Peyer's patch (tissue), 4 donors: ENCODE results near the gene KRTAP5-7. TPM values are rescaled to one million over a fixed set of nuclear protein-coding genes. Genes with fewer than 3 reads are reported as not detected.

ENCODE experiments used
- DNase-seq, 3 donors: peaks; one replicate each; pipeline ENCODE4 v3.0.0-alpha.2; 2017 to 2019
- H3K27ac ChIP-seq, 4 donors: fragments of 200-600 bp; sonication (generic); one replicate each; pipeline ENCODE4 v1.5.1; 2016 to 2019
- H3K27me3 ChIP-seq, 2 donors: fragments of 200-600 bp; sonication (generic); one replicate each; pipeline ENCODE4 v1.5.1; 2019
- H3K36me3 ChIP-seq, 3 donors: fragments of 200-600 bp; sonication (generic); one replicate each; pipeline ENCODE4 v1.5.1; 2016 to 2019
- H3K4me1 ChIP-seq, 4 donors: fragments of 200-600 bp; sonication (generic); one replicate each; pipeline ENCODE4 v1.5.1; 2016 to 2019
- H3K4me3 ChIP-seq, 4 donors: fragments of 200-600 bp; sonication (generic); 1 replicate in 3 of 4; 2 replicates in 1 of 4; pipeline ENCODE4 v1.5.1; 2016 to 2019; ENCODE audit warnings: mild to moderate bottlenecking in 1 of 4
- H3K9me3 ChIP-seq, 4 donors: fragments of 200-600 bp; sonication (generic); one replicate each; pipeline ENCODE4 v1.5.1; 2016 to 2019; ENCODE audit warnings: mild to moderate bottlenecking in 1 of 4
- POLR2A ChIP-seq, 2 donors: fragments of 450-650 bp; IDR thresholded peaks; one replicate each; pipeline ENCODE4 v1.5.1; 2017; ENCODE audit warnings: antibody characterized with exemption in 2 of 2, mild to moderate bottlenecking in 2 of 2, moderate library complexity in 2 of 2
- small RNA-seq, 2 donors: library from RNA; depleted of rRNA; stranded (forward); fragments of <200 nt; gene quantifications; one replicate each; pipeline ENCODE3, GENCODE V24; 2016
- total RNA-seq, 4 donors: library from RNA; depleted of rRNA; stranded (reverse); fragments of >200 nt; gene quantifications; one replicate each; pipeline ENCODE4 v1.1.0, GENCODE V29; 2016
- TF ChIP-seq, protein P1 (sequence below), 6 experiments: fragments of 450-650 bp in 4 of 6; fragments of 200-600 bp in 2 of 6; sonication (generic) in 1 of 6; IDR thresholded peaks; one replicate each; pipeline ENCODE4 v1.5.1; 2017 to 2019; ENCODE audit warnings: antibody characterized with exemption in 6 of 6, mild to moderate bottlenecking in 3 of 6, moderate library complexity in 1 of 6

Gene KRTAP5-7
- total RNA-seq, 4 donors from 2014 or later: 2.7 TPM; not detected in 3

GRCh38 chr11:71577469-71578004, 50.5 kb downstream of the KRTAP5-7 start:
- no peak for DNase-seq
- Histone ChIP-seq H3K27ac (no peak overlapping the region), H3K4me1 (no peaks in the 10 kb centered on the region), H3K36me3 (no peaks in the 10 kb centered on the region), H3K9me3 (no peaks in the 10 kb centered on the region), H3K4me3 (no peak overlapping the region), H3K27me3 (no peaks in the 10 kb centered on the region)
- TF ChIP-seq, protein P1, sequence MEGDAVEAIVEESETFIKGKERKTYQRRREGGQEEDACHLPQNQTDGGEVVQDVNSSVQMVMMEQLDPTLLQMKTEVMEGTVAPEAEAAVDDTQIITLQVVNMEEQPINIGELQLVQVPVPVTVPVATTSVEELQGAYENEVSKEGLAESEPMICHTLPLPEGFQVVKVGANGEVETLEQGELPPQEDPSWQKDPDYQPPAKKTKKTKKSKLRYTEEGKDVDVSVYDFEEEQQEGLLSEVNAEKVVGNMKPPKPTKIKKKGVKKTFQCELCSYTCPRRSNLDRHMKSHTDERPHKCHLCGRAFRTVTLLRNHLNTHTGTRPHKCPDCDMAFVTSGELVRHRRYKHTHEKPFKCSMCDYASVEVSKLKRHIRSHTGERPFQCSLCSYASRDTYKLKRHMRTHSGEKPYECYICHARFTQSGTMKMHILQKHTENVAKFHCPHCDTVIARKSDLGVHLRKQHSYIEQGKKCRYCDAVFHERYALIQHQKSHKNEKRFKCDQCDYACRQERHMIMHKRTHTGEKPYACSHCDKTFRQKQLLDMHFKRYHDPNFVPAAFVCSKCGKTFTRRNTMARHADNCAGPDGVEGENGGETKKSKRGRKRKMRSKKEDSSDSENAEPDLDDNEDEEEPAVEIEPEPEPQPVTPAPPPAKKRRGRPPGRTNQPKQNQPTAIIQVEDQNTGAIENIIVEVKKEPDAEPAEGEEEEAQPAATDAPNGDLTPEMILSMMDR (IDR thresholded peaks at IDR 0.05): no peak
- no peak for TF ChIP-seq POLR2A (IDR thresholded peaks at IDR 0.05)

Small RNA genes lying within 50 kb of the gene (small RNA-seq; reads per million reads assigned to genes)
- gene AP000867.1: 0 reads per million in 2 donors

Other genes with a start within 250 kb of the KRTAP5-7 start
- 100 to 1,000 TPM in 1 of 4 donors, 10 to 100 TPM in 2, 1 to 10 TPM in 1; 5.0 to 101 (median 36.8) TPM for gene DHCR7, start 78.9 kb upstream of the KRTAP5-7 start, total RNA-seq
- 100 to 1,000 TPM; 183 to 349 (median 294) TPM for gene NADSYN1, start 74.1 kb upstream of the KRTAP5-7 start, total RNA-seq
- 1 to 10 TPM in 2 of 4 donors, not detected in 2; 5.8 to 6.0 TPM for gene KRTAP5-8, start 10.8 kb downstream of the KRTAP5-7 start, total RNA-seq
- 1 to 10 TPM in 2 of 4 donors, not detected in 2; 1.3 to 2.0 TPM for gene KRTAP5-9, start 21.2 kb downstream of the KRTAP5-7 start, total RNA-seq
- gene KRTAP5-10, start 38.3 kb downstream of the KRTAP5-7 start, total RNA-seq: not detected
- gene KRTAP5-11, start 55.6 kb downstream of the KRTAP5-7 start, total RNA-seq: not detected